H9 (cell line): Measurements from ENCODE around the gene DCST1. TPM values are rescaled to one million over a fixed set of nuclear protein-coding genes. Genes with fewer than 3 reads are reported as not detected.

Experiments used
- DNase-seq: peaks from one replicate; pipeline ENCODE4 v3.0.0-alpha.2; 2017
- H2AFZ ChIP-seq: one replicate; pipeline ENCODE4 v1.6.1; 2013; ENCODE audit warnings: mild to moderate bottlenecking, low read length, control low read depth, moderate library complexity
- H2AK5ac ChIP-seq: 2 replicates; pipeline ENCODE4 v1.6.1; 2013; ENCODE audit warnings: low read length, control low read depth, mixed read lengths; ENCODE audit not compliant: insufficient read length
- H2BK120ac ChIP-seq: one replicate; pipeline ENCODE4 v1.6.1; 2013; ENCODE audit warnings: low read depth, mild to moderate bottlenecking, low read length, control low read depth, inconsistent platforms; ENCODE audit not compliant: poor library complexity, severe bottlenecking
- H2BK12ac ChIP-seq: 2 replicates; pipeline ENCODE4 v1.6.1; 2013; ENCODE audit warnings: low read length, control low read depth, mixed read lengths, low read depth; ENCODE audit not compliant: insufficient read length
- H2BK15ac ChIP-seq: 2 replicates; pipeline ENCODE4 v1.6.1; 2013; ENCODE audit warnings: low read depth, low read length, control low read depth
- H2BK20ac ChIP-seq: one replicate; pipeline ENCODE4 v1.6.1; 2013; ENCODE audit warnings: low read depth, mild to moderate bottlenecking, low read length, control low read depth, inconsistent platforms; ENCODE audit not compliant: poor library complexity, severe bottlenecking
- H2BK5ac ChIP-seq: 2 replicates; pipeline ENCODE4 v1.6.1; 2013; ENCODE audit warnings: low read length, control low read depth, mixed read lengths; ENCODE audit not compliant: insufficient read length
- H3K14ac ChIP-seq: 2 replicates; pipeline ENCODE4 v1.6.1; 2013; ENCODE audit warnings: low read length, control low read depth; ENCODE audit not compliant: insufficient read depth
- H3K18ac ChIP-seq: 2 replicates; pipeline ENCODE4 v1.6.1; 2013; ENCODE audit warnings: low read depth, mild to moderate bottlenecking, mixed read lengths, low read length, control low read depth; ENCODE audit not compliant: insufficient read length
- H3K23ac ChIP-seq: 2 replicates; pipeline ENCODE4 v1.6.1; 2013; ENCODE audit warnings: low read length, control low read depth, mixed read lengths, low read depth; ENCODE audit not compliant: insufficient read length
- H3K23me2 ChIP-seq: 2 replicates; pipeline ENCODE4 v1.6.1; 2013; ENCODE audit warnings: low read depth, mild to moderate bottlenecking, mixed read lengths, low read length, control low read depth; ENCODE audit not compliant: insufficient read length, poor library complexity, severe bottlenecking
- H3K27ac ChIP-seq: 2 replicates; pipeline ENCODE4 v1.5.1; 2013; ENCODE audit warnings: low read length, control low read depth, mixed read lengths, low read depth; ENCODE audit not compliant: insufficient read length
- H3K27me3 ChIP-seq: 2 replicates; pipeline ENCODE4 v1.6.1; 2013; ENCODE audit warnings: low read length, control low read depth, inconsistent platforms; ENCODE audit not compliant: insufficient read depth
- H3K4ac ChIP-seq: 2 replicates; pipeline ENCODE4 v1.6.1; 2013; ENCODE audit warnings: low read depth, mild to moderate bottlenecking, control low read depth, inconsistent platforms, low read length, moderate library complexity
- H3K4me1 ChIP-seq: 2 replicates; pipeline ENCODE4 v1.6.1; 2013; ENCODE audit warnings: low read length, control low read depth, inconsistent platforms; ENCODE audit not compliant: insufficient read depth
- H3K4me2 ChIP-seq: 2 replicates; pipeline ENCODE4 v1.6.1; 2013; ENCODE audit warnings: low read length, control low read depth, mixed read lengths; ENCODE audit not compliant: insufficient read length, insufficient read depth
- H3K56ac ChIP-seq: 2 replicates; pipeline ENCODE4 v1.6.1; 2013; ENCODE audit warnings: low read depth, mild to moderate bottlenecking, mixed read lengths, low read length, control low read depth; ENCODE audit not compliant: insufficient read length
- H3K79me1 ChIP-seq: 2 replicates; pipeline ENCODE4 v1.6.1; 2013; ENCODE audit warnings: low read depth, mild to moderate bottlenecking, moderate library complexity, low read length, control low read depth, inconsistent platforms; ENCODE audit not compliant: insufficient read depth, poor library complexity, severe bottlenecking
- H3K79me2 ChIP-seq: 2 replicates; pipeline ENCODE4 v1.6.1; 2013; ENCODE audit warnings: low read length, control low read depth, inconsistent platforms; ENCODE audit not compliant: insufficient read depth
- H3K9ac ChIP-seq: 2 replicates; pipeline ENCODE4 v1.6.1; 2013; ENCODE audit warnings: low read length, control low read depth, mixed read lengths; ENCODE audit not compliant: insufficient read length; ENCODE audit errors: extremely low read depth
- H3K9me3 ChIP-seq: one replicate; pipeline ENCODE4 v1.6.1; 2013; ENCODE audit warnings: low read depth, low read length, inconsistent platforms; ENCODE audit not compliant: control insufficient read depth
- H3T11ph ChIP-seq: one replicate; pipeline ENCODE4 v1.6.1; 2013; ENCODE audit warnings: mild to moderate bottlenecking, low read length, control low read depth, inconsistent platforms
- H4K20me1 ChIP-seq: one replicate; pipeline ENCODE4 v1.6.1; 2013; ENCODE audit not compliant: control insufficient read depth, insufficient read length, insufficient read depth
- H4K5ac ChIP-seq: 2 replicates; pipeline ENCODE4 v1.6.1; 2013; ENCODE audit warnings: low read depth, mild to moderate bottlenecking, mixed read lengths, low read length, control low read depth; ENCODE audit not compliant: insufficient read length
- H4K8ac ChIP-seq: replicated peaks from 2 replicates; pipeline ENCODE4 v1.6.1; 2013; ENCODE audit warnings: low read length, control low read depth, mixed read lengths, low read depth; ENCODE audit not compliant: insufficient read length
- H4K91ac ChIP-seq: 2 replicates; pipeline ENCODE4 v1.6.1; 2013; ENCODE audit warnings: low read depth, mild to moderate bottlenecking, moderate library complexity, mixed read lengths, low read length, control low read depth; ENCODE audit not compliant: insufficient read length
- H3K27ac Mint-ChIP-seq, 3 experiments: 2 replicates in 2 of 3; 3 replicates in 1 of 3; pipeline ENCODE4 v1.8.0; 2020 to 2021; ENCODE audit warnings: mixed read lengths in 3 of 3, mild to moderate bottlenecking in 1 of 3, moderate library complexity in 1 of 3
- H3K27me3 Mint-ChIP-seq: 2 replicates; pipeline ENCODE4 v1.8.0; 2021; ENCODE audit warnings: low read depth, mild to moderate bottlenecking, moderate library complexity, mixed read lengths
- H3K36me3 Mint-ChIP-seq, 3 experiments: 2 replicates in 2 of 3; 3 replicates in 1 of 3; pipeline ENCODE4 v1.8.0; 2020 to 2021; ENCODE audit warnings: low read depth in 3 of 3, mixed read lengths in 3 of 3; ENCODE audit not compliant: insufficient read depth in 1 of 3
- H3K4me1 Mint-ChIP-seq, 2 experiments: 2 replicates each; pipeline ENCODE4 v1.8.0; 2020; ENCODE audit warnings: mixed read lengths in 2 of 2
- H3K4me3 Mint-ChIP-seq, 2 experiments: 2 replicates in 1 of 2; 3 replicates in 1 of 2; pipeline ENCODE4 v1.8.0; 2020 to 2021; ENCODE audit warnings: mild to moderate bottlenecking in 2 of 2, mixed read lengths in 2 of 2, moderate library complexity in 1 of 2
- H3K9me3 Mint-ChIP-seq, 2 experiments: 2 replicates in 1 of 2; 3 replicates in 1 of 2; pipeline ENCODE4 v1.8.0; 2020; ENCODE audit warnings: mild to moderate bottlenecking in 2 of 2, mixed read lengths in 2 of 2, moderate library complexity in 1 of 2
- CTCF ChIP-seq: fragments of 200-600 bp; sonication (generic); conservative IDR thresholded peaks from 3 replicates; pipeline ENCODE4 v1.8.0; 2021; ENCODE audit warnings: antibody characterized with exemption, mild to moderate bottlenecking
- WGBS: extraction: QIAGEN DNeasy Blood & Tissue Kit; methylation state at CpG from one replicate; pipeline ENCODE4 v1.1.7; 2013; ENCODE audit warnings: missing lambda C conversion rate, low lambda C conversion rate, mixed read lengths; ENCODE audit not compliant: insufficient read length; ENCODE audit errors: extremely low coverage; 5-methylcytosine and 5-hydroxymethylcytosine counted together
- total RNA-seq: library from RNA; stranded (reverse); gene quantifications from 2 replicates; pipeline ENCODE4 v1.2.1, GENCODE V29; 2021

DCST1 gene
- total RNA-seq, 1 experiment from 2014 or later = not detected

- H2BK5ac ChIP-seq = no peak overlapping the region
- H2AK5ac ChIP-seq = no peak overlapping the region
- H2BK120ac ChIP-seq = no peak overlapping the region
- no peaks in the 10 kb centered on the region for H3K9me3 ChIP-seq
- H3K27ac ChIP-seq = no peak overlapping the region
- Mint-ChIP-seq H3K36me3 (no peaks in the 10 kb centered on the region; a peak in 2 of 7 replicates), H3K27ac (no peak overlapping the region), H3K4me1 (peaks cover 14 to 39% of the 10 kb centered on the region in 2 experiments), H3K9me3 (no peaks in the 10 kb centered on the region; a peak in 1 of 5 replicates), H3K4me3 (no peak overlapping the region), H3K27me3 (peaks cover 21% of the 10 kb centered on the region)
- H3T11ph ChIP-seq = no peak overlapping the region
- WGBS = no CpG with 5 or more reads among the region's 3 CpGs
- no peak overlapping the region for H2BK12ac ChIP-seq
- no peak for DNase-seq
- H2BK15ac ChIP-seq = no peak overlapping the region
- no peak overlapping the region for H3K23ac ChIP-seq
- H3K79me2 ChIP-seq = no peaks in the 10 kb centered on the region
- H3K4ac ChIP-seq = no peak overlapping the region
- no peaks in the 10 kb centered on the region for H3K27me3 ChIP-seq
- H4K5ac ChIP-seq = no peak overlapping the region
- no peak overlapping the region for H3K18ac ChIP-seq
- no peak overlapping the region for H4K8ac ChIP-seq
- H3K56ac ChIP-seq = no peak overlapping the region
- H3K23me2 ChIP-seq = no peaks in the 10 kb centered on the region
- H3K4me1 ChIP-seq = no peaks in the 10 kb centered on the region; the same call in 1 of the 2 replicates
- no peak overlapping the region for H4K91ac ChIP-seq
- H2BK20ac ChIP-seq = no peak overlapping the region
- TF ChIP-seq CTCF = no peak
- no peak overlapping the region for H3K14ac ChIP-seq
- no peak overlapping the region for H3K9ac ChIP-seq
- peaks cover 2% of the 10 kb centered on the region for H4K20me1 ChIP-seq
- H3K79me1 ChIP-seq = no peaks in the 10 kb centered on the region
- H2AFZ ChIP-seq = no peak overlapping the region
- H3K4me2 ChIP-seq = no peak overlapping the region
Observed at GRCh38 chr1:155043793-155044192, 10.2 kb downstream of the DCST1 start.
